HFF-Myc (cell line): ENCODE measurements around the gene GRIA2.

ENCODE experiments used
- DNase-seq: peaks from one replicate; pipeline ENCODE4 v3.0.0-alpha.2; 2011; ENCODE audit warnings: low read depth; ENCODE audit errors: extremely low read depth
- H3K4me3 ChIP-seq: replicated peaks from 2 replicates; pipeline ENCODE4 v1.5.1; 2011; ENCODE audit warnings: low read depth, mild to moderate bottlenecking, control low read depth, low read length
- TF ChIP-seq, protein P1 (sequence below): IDR thresholded peaks from 2 replicates; pipeline ENCODE4 v1.5.1; 2012; ENCODE audit warnings: mild to moderate bottlenecking, low read depth, low read length, control low read depth; ENCODE audit errors: missing control alignments

GRIA2 gene

DNA sequence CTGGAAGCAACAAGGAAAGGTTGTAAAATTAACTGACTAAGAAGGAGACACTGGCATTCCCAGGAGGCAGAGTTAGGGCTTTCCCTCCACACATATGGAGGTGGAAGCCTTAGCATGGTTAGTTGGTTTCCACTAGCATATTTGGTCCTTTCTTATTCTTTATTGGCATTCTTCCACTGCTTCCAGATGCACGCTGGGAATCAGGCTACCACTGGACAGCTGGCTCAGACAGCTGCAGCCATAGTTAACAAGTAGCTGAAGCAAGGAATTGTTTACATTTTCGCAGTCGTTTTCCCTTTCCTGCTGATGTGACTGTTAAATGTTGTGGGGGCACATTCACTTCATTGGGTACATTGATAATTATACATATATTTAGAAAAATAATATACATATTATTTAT is 169.2 kb downstream of the GRIA2 start:
- peak; percentile 1 for DNase-seq
- TF ChIP-seq, protein P1, sequence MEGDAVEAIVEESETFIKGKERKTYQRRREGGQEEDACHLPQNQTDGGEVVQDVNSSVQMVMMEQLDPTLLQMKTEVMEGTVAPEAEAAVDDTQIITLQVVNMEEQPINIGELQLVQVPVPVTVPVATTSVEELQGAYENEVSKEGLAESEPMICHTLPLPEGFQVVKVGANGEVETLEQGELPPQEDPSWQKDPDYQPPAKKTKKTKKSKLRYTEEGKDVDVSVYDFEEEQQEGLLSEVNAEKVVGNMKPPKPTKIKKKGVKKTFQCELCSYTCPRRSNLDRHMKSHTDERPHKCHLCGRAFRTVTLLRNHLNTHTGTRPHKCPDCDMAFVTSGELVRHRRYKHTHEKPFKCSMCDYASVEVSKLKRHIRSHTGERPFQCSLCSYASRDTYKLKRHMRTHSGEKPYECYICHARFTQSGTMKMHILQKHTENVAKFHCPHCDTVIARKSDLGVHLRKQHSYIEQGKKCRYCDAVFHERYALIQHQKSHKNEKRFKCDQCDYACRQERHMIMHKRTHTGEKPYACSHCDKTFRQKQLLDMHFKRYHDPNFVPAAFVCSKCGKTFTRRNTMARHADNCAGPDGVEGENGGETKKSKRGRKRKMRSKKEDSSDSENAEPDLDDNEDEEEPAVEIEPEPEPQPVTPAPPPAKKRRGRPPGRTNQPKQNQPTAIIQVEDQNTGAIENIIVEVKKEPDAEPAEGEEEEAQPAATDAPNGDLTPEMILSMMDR = no peak
- no peak overlapping the region for H3K4me3 ChIP-seq

DNA sequence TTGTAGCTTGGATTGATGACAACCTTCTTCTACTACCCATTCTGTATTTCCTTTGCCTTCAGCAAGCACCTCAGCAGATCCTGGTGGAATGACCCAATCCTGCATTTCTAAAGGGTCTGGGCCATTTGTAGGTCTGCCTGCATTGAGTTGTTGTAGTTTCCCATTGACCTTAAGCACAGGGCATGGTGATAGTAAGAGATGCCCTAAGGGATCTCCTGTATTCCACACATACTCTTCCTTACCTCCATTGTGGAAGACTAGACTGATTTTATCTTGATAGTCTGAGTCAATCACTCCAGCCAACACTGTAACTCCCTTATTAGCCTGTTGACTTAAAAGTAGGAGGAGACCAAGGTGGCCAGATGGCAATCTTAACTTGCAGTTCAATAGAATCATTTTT is 184.5 kb downstream of the GRIA2 start:
- DNase-seq = no peak
- TF ChIP-seq, protein P1 = no peak
- no peak overlapping the region for H3K4me3 ChIP-seq
